ENCODE measurements around the gene MYH16.

Gene MYH16

GRCh38 chr7:99296471-99296870, 23.8 kb downstream of the MYH16 start:
- no peak for DNase-seq (ENCODE audit: low read depth in 2 of 2)
- no peak for TF ChIP-seq CTCF (IDR thresholded peaks at IDR 0.05; ENCODE audit: low read depth, low read length)
- no peak overlapping the region for H3K4me3 ChIP-seq (replicated peaks in 1 of 2; ENCODE audit: low read depth in 2 of 2, low read length in 2 of 2)

- TF ChIP-seq CTCF (IDR thresholded peaks at IDR 0.05; ENCODE audit: low read depth, low read length): no peak
- H3K4me3 ChIP-seq (replicated peaks in 1 of 2; ENCODE audit: low read depth in 2 of 2, low read length in 2 of 2): no peak overlapping the region
- DNase-seq (ENCODE audit: low read depth in 2 of 2): no peak
Observed at GRCh38 chr7:99301496-99301895, 28.9 kb downstream of the MYH16 start.

GRCh38 chr7:99305473-99306260, 33.0 kb downstream of the MYH16 start:
- H3K4me3 ChIP-seq (replicated peaks in 1 of 2; ENCODE audit: low read depth in 2 of 2, low read length in 2 of 2): no peak overlapping the region
- TF ChIP-seq CTCF (IDR thresholded peaks at IDR 0.05; ENCODE audit: low read depth, low read length): no peak
- no peak for DNase-seq (ENCODE audit: low read depth in 2 of 2)

DNA sequence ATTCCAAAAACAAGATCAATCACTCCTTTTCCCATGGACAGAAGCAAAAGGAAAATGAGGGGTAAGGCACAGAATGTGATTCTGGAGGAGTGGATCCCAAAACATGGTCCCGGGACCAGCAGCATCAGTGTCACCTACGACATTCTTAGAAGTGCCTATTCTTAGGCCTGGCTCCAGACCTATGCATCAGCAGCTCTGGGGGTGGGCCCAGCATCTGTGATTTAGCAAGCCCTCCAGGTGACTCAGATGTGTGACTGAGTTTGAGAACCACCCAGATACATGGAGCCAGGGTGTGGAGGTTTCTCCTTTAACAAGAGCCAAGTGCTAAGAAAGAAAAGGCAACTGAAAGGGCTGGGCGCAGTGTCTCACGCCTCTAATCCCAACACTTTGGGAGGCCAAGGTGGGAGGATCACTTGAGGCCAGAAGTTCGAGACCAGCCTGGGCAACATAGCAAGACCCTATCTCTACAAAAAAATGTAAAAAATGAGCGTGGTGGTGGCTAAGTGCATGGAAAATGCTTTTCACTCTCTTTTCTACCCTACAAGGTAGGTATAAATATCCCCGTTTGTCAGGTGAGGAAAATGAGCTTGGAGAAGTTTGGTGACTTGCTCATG, 35.9 kb downstream of the MYH16 start:
- no peak for TF ChIP-seq CTCF (IDR thresholded peaks at IDR 0.05; ENCODE audit: low read depth, low read length)
- no peak overlapping the region for H3K4me3 ChIP-seq (replicated peaks in 1 of 2; ENCODE audit: low read depth in 2 of 2, low read length in 2 of 2)
- peak in 1 of 2 donors; percentile 79 for DNase-seq (ENCODE audit: low read depth in 2 of 2)

GRCh38 chr7:99309111-99309510, 36.5 kb downstream of the MYH16 start:
- no peak overlapping the region for H3K4me3 ChIP-seq (replicated peaks in 1 of 2; ENCODE audit: low read depth in 2 of 2, low read length in 2 of 2)
- no peak for TF ChIP-seq CTCF (IDR thresholded peaks at IDR 0.05; ENCODE audit: low read depth, low read length)

DNA sequence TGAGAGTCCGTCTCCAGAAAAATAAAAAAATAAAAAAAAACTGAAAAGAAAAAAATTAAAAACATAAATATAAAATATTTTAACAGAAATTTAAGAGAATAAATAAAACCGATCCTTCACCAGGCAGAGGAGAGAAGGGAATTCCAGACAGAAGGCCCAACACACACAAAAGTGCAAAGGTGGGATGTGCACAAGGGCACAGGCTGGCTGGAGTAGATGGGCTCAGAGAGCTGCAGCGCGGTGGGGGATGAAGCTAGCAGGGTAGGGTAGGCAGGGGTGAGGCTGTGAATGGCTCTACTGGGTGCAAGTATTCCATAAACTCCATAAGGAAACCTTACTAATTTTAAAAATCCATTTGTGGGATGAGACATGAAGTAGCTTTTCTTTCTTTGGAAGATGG, 37.4 kb downstream of the MYH16 start:
- no peak overlapping the region for H3K4me3 ChIP-seq (replicated peaks in 1 of 2; ENCODE audit: low read depth in 2 of 2, low read length in 2 of 2)
- no peak for TF ChIP-seq CTCF (IDR thresholded peaks at IDR 0.05; ENCODE audit: low read depth, low read length)
- no peak for DNase-seq (ENCODE audit: low read depth in 2 of 2)

More at GRCh38 chr7:99309111-99309510, 36.5 kb downstream of the MYH16 start:
- no peak for DNase-seq (ENCODE audit: low read depth in 2 of 2)
